Activated CD4-positive, alpha-beta T cell treated with anti-CD3 and anti-CD28 coated beads, Interleukin-2, amount 10 ng/mL, durations not matched to agents 7 days and 5 days (primary cell): ENCODE results near the gene TANGO6. TPM values are rescaled to one million over a fixed set of nuclear protein-coding genes. Genes with fewer than 3 reads are reported as not detected.
"Not testable (repeated sequence)": the region's sequence is repeated elsewhere in the genome, so short reads cannot be mapped to it uniquely, and the experiment has no call there.

Experiments used
- CTCF ChIA-PET: fragments of 350-600 bp; sonication (Branson Sonifier 250); formaldehyde crosslinking; loops from one replicate; lab custom pipeline; 2021; ENCODE audit warnings: antibody characterized with exemption; lab: Charles Lee
- POLR2A ChIA-PET: fragments of 350-600 bp; sonication (Branson Sonifier 250); formaldehyde crosslinking; loops from one replicate; lab custom pipeline; 2021; ENCODE audit warnings: antibody characterized with exemption; lab: Charles Lee
- DNase-seq: peaks from one replicate; pipeline ENCODE4 v3.0.0-alpha.2; 2020
- H3K27ac Mint-ChIP-seq: one replicate; pipeline ENCODE4 v1.8.0; 2021; ENCODE audit warnings: mild to moderate bottlenecking, moderate library complexity, mixed read lengths
- H3K27me3 Mint-ChIP-seq: one replicate; pipeline ENCODE4 v1.8.0; 2021; ENCODE audit warnings: mixed read lengths
- H3K36me3 Mint-ChIP-seq: one replicate; pipeline ENCODE4 v1.8.0; 2021; ENCODE audit warnings: low read depth, mixed read lengths
- H3K4me1 Mint-ChIP-seq: one replicate; pipeline ENCODE4 v1.8.0; 2021; ENCODE audit warnings: mixed read lengths
- H3K4me3 Mint-ChIP-seq: one replicate; pipeline ENCODE4 v1.8.0; 2021; ENCODE audit warnings: mild to moderate bottlenecking, moderate library complexity, mixed read lengths
- H3K9me3 Mint-ChIP-seq: one replicate; pipeline ENCODE4 v1.8.0; 2021; ENCODE audit warnings: mixed read lengths
- total RNA-seq, 2 experiments: library from RNA; stranded (reverse); gene quantifications; one replicate each; pipeline ENCODE4 v1.2.3, GENCODE V29; 2021

The TANGO6 gene
- total RNA-seq, 2 experiments from 2014 or later = 24.3 to 27.4 TPM

- ChIA-PET POLR2A (no interaction called here), CTCF (interaction anchor here (0.5 to 2.1 kb wide), 2 partner anchors 274 to 591 kb away, joined by 3 to 4 read pairs; no protein-coding TSS in a partner anchor)
- Mint-ChIP-seq H3K27ac (no peak overlapping the region), H3K4me3 (no peak overlapping the region), H3K4me1 (peaks cover 5% of the 10 kb centered on the region), H3K27me3 (no peaks in the 10 kb centered on the region), H3K36me3 (peaks cover 25% of the 10 kb centered on the region), H3K9me3 (no peaks in the 10 kb centered on the region)
- no peak for DNase-seq
These were observed 275.7 kb downstream of the TANGO6 start for GRCh38 chr16:69118994-69119393.

GRCh38 chr16:69119536-69119935 lies 276.2 kb downstream of the TANGO6 start:
- Mint-ChIP-seq H3K36me3 (peaks cover 27% of the 10 kb centered on the region), H3K4me3 (no peak overlapping the region), H3K9me3 (no peaks in the 10 kb centered on the region), H3K27me3 (no peaks in the 10 kb centered on the region), H3K4me1 (peaks cover 7% of the 10 kb centered on the region), H3K27ac (no peak overlapping the region)
- POLR2A ChIA-PET = no interaction called here
- DNase-seq = no peak
- CTCF ChIA-PET = interaction anchor here (0.5 to 2.1 kb wide), 2 partner anchors 275 to 592 kb away, joined by 3 to 4 read pairs; no protein-coding TSS in a partner anchor

GRCh38 chr16:69120096-69120664 lies 276.8 kb downstream of the TANGO6 start:
- peaks cover 24% of the 10 kb centered on the region for H3K36me3 Mint-ChIP-seq
- no peaks in the 10 kb centered on the region for H3K9me3 Mint-ChIP-seq
- peaks cover 7% of the 10 kb centered on the region for H3K4me1 Mint-ChIP-seq
- H3K4me3 Mint-ChIP-seq = no peak overlapping the region
- H3K27ac Mint-ChIP-seq = no peak overlapping the region
- no peak for DNase-seq
- H3K27me3 Mint-ChIP-seq = no peaks in the 10 kb centered on the region
- POLR2A ChIA-PET = no interaction called here
- CTCF ChIA-PET = interaction anchor here (0.7 to 2.1 kb wide), 3 partner anchors 10 to 592 kb away, joined by 3 to 4 read pairs (median 4); no protein-coding TSS in a partner anchor

GRCh38 chr16:69123910-69124309 lies 280.6 kb downstream of the TANGO6 start:
- ChIA-PET CTCF (interaction anchor here (0.6 to 2.4 kb wide), 19 partner anchors 9 to 1559 kb away, joined by 3 to 16 read pairs (median 4); partner anchors contain the start of genes CHTF8, HAS3 and UTP4), POLR2A (no interaction called here)
- no peak overlapping the region for H3K4me3 Mint-ChIP-seq
- peak; percentile 82 for DNase-seq
- peaks cover 20% of the 10 kb centered on the region for H3K36me3 Mint-ChIP-seq
- no peaks in the 10 kb centered on the region for H3K9me3 Mint-ChIP-seq
- H3K27me3 Mint-ChIP-seq = no peaks in the 10 kb centered on the region
- H3K4me1 Mint-ChIP-seq = peaks cover 21% of the 10 kb centered on the region
- H3K27ac Mint-ChIP-seq = no peak overlapping the region

- H3K4me3 Mint-ChIP-seq, H3K27me3 Mint-ChIP-seq, H3K27ac Mint-ChIP-seq, DNase-seq, H3K9me3 Mint-ChIP-seq, POLR2A ChIA-PET: not testable (repeated sequence)
- CTCF ChIA-PET = interaction anchor here (0.6 to 2.4 kb wide), 15 partner anchors 9 to 1560 kb away, joined by 3 to 16 read pairs (median 4); partner anchors contain the start of genes CHTF8 and UTP4
- H3K4me1 Mint-ChIP-seq = peaks cover 22% of the 10 kb centered on the region
- peaks cover 20% of the 10 kb centered on the region for H3K36me3 Mint-ChIP-seq
These were observed 281.1 kb downstream of the TANGO6 start for GRCh38 chr16:69124406-69124805.

- DNase-seq, H3K27ac Mint-ChIP-seq, H3K4me3 Mint-ChIP-seq, H3K27me3 Mint-ChIP-seq, H3K9me3 Mint-ChIP-seq, POLR2A ChIA-PET: not testable (repeated sequence)
- Mint-ChIP-seq H3K4me1 (peaks cover 28% of the 10 kb centered on the region), H3K36me3 (peaks cover 20% of the 10 kb centered on the region)
- CTCF ChIA-PET = interaction anchor here (0.6 to 2.4 kb wide), 9 partner anchors 8 to 604 kb away, joined by 3 to 16 read pairs (median 6); partner anchors contain the start of genes CHTF8 and UTP4
These were observed 281.6 kb downstream of the TANGO6 start for GRCh38 chr16:69124961-69125360.

- CTCF ChIA-PET = no interaction called here
- POLR2A ChIA-PET = no interaction called here
- peaks cover 40% of the 10 kb centered on the region for H3K4me1 Mint-ChIP-seq
- no peaks in the 10 kb centered on the region for H3K27me3 Mint-ChIP-seq
- H3K36me3 Mint-ChIP-seq = peaks cover 11% of the 10 kb centered on the region
- H3K27ac Mint-ChIP-seq = no peak overlapping the region
- no peak overlapping the region for H3K4me3 Mint-ChIP-seq
- H3K9me3 Mint-ChIP-seq = no peaks in the 10 kb centered on the region
- no peak for DNase-seq
These were observed 282.9 kb downstream of the TANGO6 start for GRCh38 chr16:69126221-69126620.

GRCh38 chr16:69126801-69127200 lies 283.5 kb downstream of the TANGO6 start:
- H3K27ac Mint-ChIP-seq, H3K36me3 Mint-ChIP-seq, POLR2A ChIA-PET, H3K27me3 Mint-ChIP-seq, H3K9me3 Mint-ChIP-seq, H3K4me3 Mint-ChIP-seq, DNase-seq: not testable (repeated sequence)
- CTCF ChIA-PET = interaction anchor here (0.6 to 1.1 kb wide), 2 partner anchors 139 to 147 kb away, joined by 3 read pairs; no protein-coding TSS in a partner anchor
- H3K4me1 Mint-ChIP-seq = peaks cover 43% of the 10 kb centered on the region

GRCh38 chr16:69127966-69128510 lies 284.7 kb downstream of the TANGO6 start:
- ChIA-PET CTCF (interaction anchor here (0.8 to 1.1 kb wide), 2 partner anchors 15 to 137 kb away, joined by 3 read pairs; no protein-coding TSS in a partner anchor), POLR2A (no interaction called here)
- H3K36me3 Mint-ChIP-seq = peaks cover 8% of the 10 kb centered on the region
- H3K4me3 Mint-ChIP-seq = no peak overlapping the region
- no peaks in the 10 kb centered on the region for H3K27me3 Mint-ChIP-seq
- H3K9me3 Mint-ChIP-seq = no peaks in the 10 kb centered on the region
- peaks cover 47% of the 10 kb centered on the region for H3K4me1 Mint-ChIP-seq
- no peak for DNase-seq
- H3K27ac Mint-ChIP-seq = no peak overlapping the region

- Mint-ChIP-seq H3K27ac (no peak overlapping the region), H3K9me3 (no peaks in the 10 kb centered on the region), H3K36me3 (peaks cover 19% of the 10 kb centered on the region), H3K27me3 (no peaks in the 10 kb centered on the region), H3K4me3 (peak overlapping the region; percentile 96), H3K4me1 (peaks cover 61% of the 10 kb centered on the region)
- DNase-seq = no peak
- ChIA-PET CTCF (no interaction called here), POLR2A (no interaction called here)
These were observed 287.1 kb downstream of the TANGO6 start for GRCh38 chr16:69130461-69130860.

GRCh38 chr16:69131167-69131838 lies 288.0 kb downstream of the TANGO6 start:
- POLR2A ChIA-PET = no interaction called here
- Mint-ChIP-seq H3K9me3 (no peaks in the 10 kb centered on the region), H3K36me3 (peaks cover 19% of the 10 kb centered on the region), H3K27me3 (no peaks in the 10 kb centered on the region), H3K4me1 (peaks cover 55% of the 10 kb centered on the region), H3K27ac (peak overlapping the region; percentile 87), H3K4me3 (peak overlapping the region; percentile 96)
- peak; percentile 15 for DNase-seq
- CTCF ChIA-PET = no interaction called here

- H3K4me3 Mint-ChIP-seq = peak overlapping the region; percentile 96
- H3K27ac Mint-ChIP-seq = peak overlapping the region; percentile 93
- DNase-seq = peak; percentile 75
- H3K36me3 Mint-ChIP-seq = peaks cover 24% of the 10 kb centered on the region
- CTCF ChIA-PET = interaction anchor here (0.6 to 2.5 kb wide), 2 partner anchors 8 to 186 kb away, joined by 4 to 11 read pairs; no protein-coding TSS in a partner anchor
- POLR2A ChIA-PET = no interaction called here
- H3K27me3 Mint-ChIP-seq = no peaks in the 10 kb centered on the region
- H3K4me1 Mint-ChIP-seq = peaks cover 56% of the 10 kb centered on the region
- no peaks in the 10 kb centered on the region for H3K9me3 Mint-ChIP-seq
These were observed 288.6 kb downstream of the TANGO6 start for GRCh38 chr16:69131839-69132423.
